Measurements from ENCODE around the gene RNF151. TPM values are rescaled to one million over a fixed set of nuclear protein-coding genes. Genes with fewer than 3 reads are reported as not detected.
A peak's percentile ranks its signal among the peaks of the same experiment; 100 is the strongest.
"Not testable (repeated sequence)": the region's sequence is repeated elsewhere in the genome, so short reads cannot be mapped to it uniquely, and the experiment has no call there.

RNF151 gene
- total RNA-seq, 1 experiment from 2014 or later: not detected

DNA sequence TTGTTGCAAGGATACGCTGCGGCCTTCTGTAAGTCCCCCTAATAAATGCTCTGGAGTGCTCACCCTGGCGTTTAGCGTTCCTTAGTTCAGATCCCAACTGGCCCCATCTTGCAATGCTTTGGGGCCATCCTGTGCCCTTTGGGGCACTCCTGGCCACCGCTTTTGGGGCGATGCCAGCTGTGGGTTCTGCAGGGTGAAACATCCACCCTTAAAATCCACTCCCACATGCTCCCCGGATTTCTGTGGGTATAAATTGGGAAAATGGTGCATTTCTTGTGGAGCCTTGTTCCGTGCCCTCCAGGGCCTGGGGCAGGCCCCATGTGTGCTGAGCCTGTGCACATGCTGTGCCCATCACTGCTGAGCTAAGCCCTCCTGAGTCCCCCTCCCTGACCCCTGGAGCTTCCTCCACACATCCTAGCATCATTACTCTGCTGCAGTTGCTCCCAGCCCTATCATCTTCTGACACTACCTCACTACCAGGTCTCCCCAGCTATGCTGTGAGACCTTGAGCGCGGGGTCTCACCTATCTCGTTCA is 29.6 kb upstream of the RNF151 start:
- DNase-seq (ENCODE audit: low spot score): no peak
- in situ Hi-C loops (cut with HindIII; ENCODE audit: low sequenced_read_pairs): no loop called here

DNA sequence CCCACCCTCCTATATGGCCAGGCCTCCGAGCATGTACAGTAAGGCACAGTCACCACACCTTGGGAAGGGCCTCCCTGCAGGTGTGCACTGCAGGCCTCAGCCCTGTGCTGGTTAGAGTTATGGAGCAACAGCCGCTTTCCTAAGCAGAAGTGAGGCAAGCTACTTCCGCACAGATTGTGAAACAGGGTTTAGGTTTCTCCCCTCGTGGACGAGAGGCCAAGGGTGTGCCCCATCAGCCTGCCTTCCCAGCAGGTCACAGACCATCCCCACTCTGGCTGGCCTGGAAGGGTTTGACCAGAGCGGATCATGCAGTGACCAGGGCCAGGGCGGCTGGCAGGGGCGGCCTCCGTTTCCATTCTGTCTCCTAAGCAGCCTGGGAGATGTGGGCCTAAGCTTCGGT is 28.3 kb upstream of the RNF151 start:
- in situ Hi-C loops (cut with HindIII; ENCODE audit: low sequenced_read_pairs): no loop called here
- no peak for DNase-seq (ENCODE audit: low spot score)

DNA sequence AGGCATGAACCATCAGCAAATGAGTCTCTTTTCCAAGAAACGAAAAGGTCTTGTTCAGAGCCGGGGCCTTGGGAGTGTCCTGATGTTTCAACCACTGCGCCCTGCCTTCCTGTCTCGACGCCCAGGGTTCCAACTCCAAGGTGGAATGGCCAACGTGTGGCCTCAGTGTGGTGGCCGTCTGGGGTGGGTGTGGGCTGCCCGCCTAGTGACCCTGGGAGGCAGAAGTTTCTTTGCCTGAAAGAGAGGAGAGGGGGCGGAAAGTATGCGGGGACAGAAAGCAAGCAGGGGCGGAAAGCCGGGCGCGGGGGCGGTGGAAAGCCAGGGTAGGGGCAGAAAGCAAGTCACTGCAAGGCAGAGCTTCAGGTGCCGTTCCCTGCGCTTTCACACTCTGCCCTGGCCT is 27.7 kb upstream of the RNF151 start:
- in situ Hi-C loops (cut with HindIII; ENCODE audit: low sequenced_read_pairs): no loop called here
- no peak for DNase-seq (ENCODE audit: low spot score)

DNA sequence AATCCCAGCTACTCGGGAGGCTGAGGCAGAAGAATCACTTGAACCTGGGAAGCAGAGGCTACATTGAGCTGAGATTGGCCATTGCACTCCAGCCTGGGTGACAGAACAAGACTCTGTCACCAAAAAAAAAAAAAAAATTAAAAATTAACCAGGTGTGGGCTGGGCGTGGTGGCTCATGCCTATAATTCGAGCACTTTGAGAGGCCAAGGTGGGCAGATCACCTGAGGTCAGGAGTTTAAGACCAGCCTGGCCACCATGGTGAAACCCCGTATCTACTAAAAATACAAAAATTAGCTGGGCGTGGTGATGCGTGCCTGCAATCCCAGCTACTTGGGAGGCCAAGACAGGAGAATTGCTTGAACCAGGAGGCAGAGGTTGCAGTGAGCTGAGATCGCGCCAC is 26.8 kb upstream of the RNF151 start:
- DNase-seq (ENCODE audit: low spot score); in situ Hi-C loops (cut with HindIII; ENCODE audit: low sequenced_read_pairs): not testable (repeated sequence)

DNA sequence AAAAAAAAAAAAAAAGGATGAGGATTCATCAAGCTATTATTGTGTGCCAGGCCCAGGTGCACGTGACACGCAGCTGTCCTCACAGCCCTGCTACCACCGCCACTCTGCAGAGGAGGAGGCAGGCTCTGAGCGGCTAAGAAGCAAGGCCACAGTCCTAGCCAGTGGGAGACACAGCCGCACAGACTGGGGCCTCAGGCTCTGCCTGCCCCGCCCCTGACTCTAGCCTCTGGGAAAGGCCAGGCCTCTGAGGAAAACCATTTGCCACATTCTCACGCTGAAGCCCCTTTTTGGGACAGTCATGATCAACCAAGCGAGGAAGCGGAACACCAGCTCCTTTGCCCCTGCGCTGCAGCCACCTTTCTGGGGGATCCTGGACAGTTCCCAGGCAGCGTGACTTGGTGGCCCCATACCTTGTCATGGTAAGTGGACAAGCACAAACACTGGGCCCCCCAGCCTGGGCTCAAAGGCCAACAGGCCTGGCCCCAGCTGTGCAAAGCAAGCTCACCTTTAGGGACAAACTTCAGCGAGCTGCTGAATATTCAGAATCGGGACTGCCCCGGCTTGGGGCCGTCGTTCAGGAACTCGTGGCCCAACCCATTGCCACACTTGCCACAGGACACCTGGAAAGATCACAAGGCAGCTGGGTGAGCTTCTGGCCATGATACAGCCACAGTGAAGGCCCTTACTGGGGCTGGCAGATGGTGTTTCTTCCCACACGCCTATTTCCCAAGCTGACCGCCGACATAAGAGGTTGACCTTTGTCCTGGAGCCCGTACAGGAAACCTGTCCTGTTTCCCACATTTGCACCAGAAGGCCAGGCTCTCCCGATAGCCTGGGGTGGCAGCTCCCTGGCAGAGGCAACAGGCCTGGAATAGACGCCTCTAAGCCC is 26.1 kb upstream of the RNF151 start:
- in situ Hi-C loops (cut with HindIII; ENCODE audit: low sequenced_read_pairs): no loop called here
- no peak for DNase-seq (ENCODE audit: low spot score)

DNA sequence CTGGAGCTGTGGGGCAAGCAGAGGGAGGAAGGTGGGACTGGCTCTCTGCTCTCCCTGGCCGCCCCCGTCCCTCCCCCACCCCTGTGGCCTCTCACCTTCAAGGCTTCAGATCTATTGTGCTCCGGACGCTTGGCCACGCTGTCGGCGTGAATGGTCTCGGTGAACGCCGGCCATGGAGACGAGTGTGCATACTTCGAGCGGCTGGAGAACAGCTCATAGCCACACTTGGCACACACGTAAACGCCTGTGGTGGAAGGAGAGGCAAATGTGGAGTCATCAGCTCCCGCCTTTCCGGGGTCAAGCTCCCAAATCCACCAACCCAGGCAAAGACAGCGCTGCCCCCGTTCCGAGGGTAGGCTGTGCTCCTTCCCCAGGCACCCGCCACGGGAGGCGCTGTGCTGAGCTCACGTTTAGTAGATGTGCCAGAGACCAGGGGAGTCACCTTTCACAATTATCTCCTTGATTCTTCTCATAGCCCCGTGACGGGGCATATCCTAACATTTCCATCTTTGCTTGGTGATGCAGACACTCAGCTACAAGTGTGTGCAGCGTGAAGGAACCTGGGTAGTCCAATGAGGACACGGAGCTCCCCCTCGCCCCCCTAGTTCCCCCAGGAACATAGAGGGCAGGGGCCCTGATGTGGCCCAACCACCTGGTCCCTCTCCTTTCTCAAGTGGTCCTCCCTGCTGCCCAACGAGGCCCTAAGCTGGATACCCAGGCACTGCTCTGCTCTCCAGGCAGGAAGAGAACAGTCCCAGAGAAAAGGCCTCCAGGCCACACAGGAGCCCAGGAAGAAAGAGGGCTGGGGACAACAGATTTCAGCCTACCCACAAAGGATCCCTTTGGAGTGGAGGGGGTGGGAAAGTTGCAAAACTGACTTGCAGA is 25.3 kb upstream of the RNF151 start:
- no peak for DNase-seq (ENCODE audit: low spot score)
- in situ Hi-C loops (cut with HindIII; ENCODE audit: low sequenced_read_pairs): no loop called here

DNA sequence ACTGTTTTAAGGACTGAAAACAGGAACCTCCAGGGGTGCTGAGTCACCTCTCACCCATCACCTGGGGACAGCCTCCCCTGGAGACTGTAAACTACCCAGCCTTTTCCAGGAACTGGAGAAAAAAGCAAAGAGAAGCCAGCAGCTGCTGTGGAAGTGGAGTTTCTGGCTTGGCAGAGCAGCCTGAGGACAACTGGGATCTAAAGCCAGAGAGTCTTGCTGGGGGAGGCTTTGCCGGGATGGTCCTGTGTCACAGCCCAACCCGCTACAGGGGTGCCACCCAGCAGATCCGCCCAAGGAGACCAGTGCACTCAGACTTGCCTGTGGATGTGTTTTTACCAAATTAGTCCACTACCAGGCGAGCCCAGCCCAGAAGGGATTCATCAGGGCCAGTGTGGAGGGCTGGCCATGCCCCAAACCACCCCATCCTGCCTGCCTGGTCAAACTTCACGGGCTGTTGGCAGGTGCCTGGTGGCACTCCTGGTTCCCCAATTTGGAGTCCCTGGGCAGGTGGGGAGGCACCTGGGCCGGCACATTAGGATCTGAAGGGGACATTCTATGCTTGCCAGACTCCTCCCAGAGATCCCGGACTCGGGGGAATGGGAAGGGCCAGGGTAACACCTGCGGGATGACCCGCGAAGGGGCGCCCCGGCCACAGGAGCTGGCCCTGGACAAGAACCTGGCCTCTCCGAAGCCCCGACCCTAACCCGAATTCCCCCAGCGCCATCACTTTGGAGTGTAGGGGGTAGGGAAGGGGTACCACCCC is 24.4 kb upstream of the RNF151 start:
- no peak for DNase-seq (ENCODE audit: low spot score)
- in situ Hi-C loops (cut with HindIII; ENCODE audit: low sequenced_read_pairs): no loop called here

DNA sequence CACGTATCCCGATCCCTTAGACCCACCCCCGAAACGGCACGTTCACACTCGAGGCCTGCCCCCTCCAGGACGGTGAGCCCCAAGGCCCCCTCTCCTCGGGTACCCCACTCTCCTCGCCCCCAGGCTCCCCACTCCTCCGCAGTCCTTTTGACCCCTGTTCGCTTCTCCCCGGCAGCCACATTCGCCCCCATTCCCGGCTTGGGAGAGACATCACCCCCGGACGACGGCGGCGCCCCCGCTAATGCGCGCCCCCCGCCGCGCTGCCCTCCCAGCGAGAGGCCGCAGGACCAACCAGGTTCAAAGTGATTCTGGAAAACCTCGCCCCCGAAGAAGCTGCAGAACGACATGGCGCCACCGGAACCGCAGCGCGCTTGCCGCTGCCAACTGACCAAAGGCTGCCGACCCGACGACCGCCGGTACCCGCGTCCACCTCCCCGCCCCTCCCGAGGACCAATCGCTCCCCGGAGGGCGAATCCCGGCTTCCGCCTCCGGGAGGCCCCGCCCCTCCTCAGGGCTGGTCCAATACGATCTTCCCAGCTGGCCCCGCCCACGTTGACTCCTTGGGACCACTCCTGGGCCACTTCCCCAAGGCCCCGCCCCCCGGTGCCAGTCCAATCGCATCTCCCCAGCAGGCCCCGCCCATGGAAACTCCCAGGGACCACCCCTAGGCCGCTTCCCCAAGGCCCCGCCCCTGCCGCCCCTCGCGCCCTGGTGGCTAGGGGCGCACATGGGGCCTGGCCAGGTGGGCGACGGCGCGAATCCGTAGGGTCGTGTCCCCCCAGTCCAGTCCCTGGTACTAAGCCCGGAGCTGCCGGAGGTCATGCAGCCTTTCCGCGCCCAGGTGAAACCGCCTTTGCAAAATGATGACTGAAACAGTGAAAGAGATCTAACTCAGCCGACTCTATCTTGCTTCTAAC is 23.6 kb upstream of the RNF151 start, which contains the start of gene MSRB1:
TSS of gene MSRB1 (minus strand) at position 390 of the 917 bp plus-strand sequence. CDS start at position 347, 43 bp downstream.
- DNase-seq (ENCODE audit: low spot score): peak; percentile 99
- in situ Hi-C loops (cut with HindIII; ENCODE audit: low sequenced_read_pairs): no loop called here

DNA sequence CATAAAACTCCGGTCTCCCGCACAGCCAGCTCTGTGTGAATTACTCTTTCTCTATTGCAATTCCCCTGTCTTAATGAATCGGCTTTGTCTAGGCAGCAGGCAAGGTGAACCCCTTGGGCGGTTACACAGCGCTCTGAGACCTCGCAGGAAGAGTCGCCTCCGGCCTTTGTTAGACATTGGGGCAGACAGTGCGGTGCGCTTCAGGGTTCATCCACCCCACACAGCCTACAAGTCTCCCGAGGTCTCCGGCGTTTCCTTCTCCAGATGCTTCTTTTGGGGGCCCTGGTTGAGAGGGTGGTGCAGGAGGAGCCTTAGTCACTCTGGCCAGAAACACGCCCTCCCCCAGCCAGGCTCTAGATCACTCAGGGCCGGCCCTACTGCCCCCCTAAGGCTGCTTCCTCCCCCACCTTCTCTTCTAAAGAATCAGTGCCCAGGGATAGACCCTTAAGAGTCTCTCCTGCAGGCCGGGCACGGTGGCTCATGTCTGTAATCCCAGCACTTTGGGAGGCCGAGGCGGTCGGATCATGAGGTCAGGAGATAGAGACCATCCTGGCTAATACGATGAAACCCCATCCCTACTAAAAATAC is 21.9 kb upstream of the RNF151 start:
- in situ Hi-C loops (cut with HindIII; ENCODE audit: low sequenced_read_pairs): no loop called here
- no peak for DNase-seq (ENCODE audit: low spot score)

DNA sequence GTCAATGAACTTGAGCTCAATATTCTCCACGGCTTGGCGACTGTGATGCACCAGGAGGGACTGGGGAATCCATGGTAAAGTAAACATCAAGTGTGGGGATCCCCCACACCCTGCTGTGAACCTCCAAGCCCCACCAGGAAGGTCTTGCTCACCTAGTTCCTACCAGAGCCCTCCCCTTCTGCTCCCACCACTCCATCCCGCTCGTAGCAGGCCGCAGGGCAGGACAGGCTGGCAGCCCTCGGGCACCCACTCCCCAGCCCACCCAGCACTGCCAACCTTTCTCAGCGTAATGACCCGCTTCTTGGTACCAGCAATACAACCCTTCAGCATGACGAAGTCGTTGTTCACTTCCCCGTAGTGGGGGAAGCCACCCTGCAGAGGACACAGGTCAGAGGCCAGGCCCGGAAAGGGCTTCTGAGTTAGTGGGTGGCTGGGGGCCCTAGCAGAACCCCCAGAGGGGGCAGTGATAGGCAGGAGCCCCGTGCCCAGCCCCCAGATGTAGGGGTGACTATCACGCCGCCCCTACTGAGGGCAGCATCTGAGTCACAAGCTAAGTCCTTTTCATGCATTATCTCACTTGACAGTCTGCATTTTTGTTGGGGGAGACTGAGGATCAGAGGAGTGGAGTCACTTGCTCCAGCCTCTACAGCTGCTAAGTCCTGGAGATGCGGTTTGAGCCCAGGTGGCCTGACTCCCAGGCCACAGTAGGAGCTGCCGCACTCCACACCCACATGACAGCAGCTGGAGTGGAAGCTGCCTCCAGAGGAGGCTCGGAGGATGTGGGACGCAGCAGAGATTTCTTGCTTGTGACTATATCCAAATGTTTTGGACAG is 20.9 kb upstream of the RNF151 start:
- in situ Hi-C loops (cut with HindIII; ENCODE audit: low sequenced_read_pairs): no loop called here
- no peak for DNase-seq (ENCODE audit: low spot score)

DNA sequence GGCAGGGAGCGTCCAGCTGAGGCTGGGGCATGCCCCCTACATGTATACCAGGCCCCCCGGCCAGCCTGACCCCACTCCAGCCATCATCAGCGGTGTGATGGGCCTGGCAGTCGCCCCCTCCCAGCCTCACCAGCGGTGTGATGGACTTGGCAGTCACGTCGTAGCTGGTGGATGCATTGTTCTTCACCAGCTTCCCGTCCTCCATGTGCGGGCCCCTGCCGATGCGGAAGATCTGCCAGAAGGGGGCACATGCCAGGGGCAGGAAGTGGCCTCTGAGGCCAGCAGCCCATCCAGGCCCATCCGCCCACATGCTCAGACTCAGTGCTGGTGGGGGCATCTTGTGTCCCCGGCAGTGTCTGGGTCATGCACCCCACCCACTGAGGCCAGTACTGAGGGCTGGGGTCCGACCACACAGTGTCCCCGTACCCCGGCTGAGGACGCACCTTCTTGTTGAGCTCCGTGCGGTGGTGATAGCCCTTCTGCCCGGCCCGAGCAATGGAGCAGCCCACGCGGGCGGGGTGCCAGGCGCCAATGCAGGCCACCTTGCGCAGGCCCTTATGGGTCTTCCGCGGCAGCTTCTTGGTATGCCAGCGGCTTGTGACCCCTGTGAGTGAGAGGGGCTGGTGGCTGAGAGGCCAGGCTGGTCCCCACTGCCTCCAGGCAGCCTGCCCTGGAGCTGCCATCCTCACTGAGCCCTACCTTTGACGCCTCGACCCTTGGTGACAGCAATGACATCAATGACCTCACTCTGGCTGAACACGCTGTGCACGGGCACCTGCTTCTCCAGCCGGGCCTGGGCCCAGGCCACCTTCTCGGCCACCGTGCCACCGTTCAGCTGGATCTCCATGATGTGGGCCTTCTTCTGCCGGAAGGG is 19.9 kb upstream of the RNF151 start:
- in situ Hi-C loops (cut with HindIII; ENCODE audit: low sequenced_read_pairs): no loop called here
- no peak for DNase-seq (ENCODE audit: low spot score)

DNA sequence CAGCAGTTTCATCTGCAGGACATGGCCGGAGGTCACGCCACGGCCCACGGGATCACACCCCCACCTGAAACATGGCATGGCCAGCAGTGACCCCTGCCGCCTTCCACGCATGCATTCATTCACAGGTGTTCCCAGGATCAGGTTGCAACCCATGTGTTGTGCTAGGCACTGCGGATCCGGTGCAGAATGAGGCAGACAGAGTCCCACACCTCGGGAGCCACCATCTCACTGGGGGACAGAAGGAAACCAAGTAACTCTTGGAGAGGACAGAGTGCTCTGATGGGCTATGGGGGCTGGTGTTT is 19.3 kb upstream of the RNF151 start:
- in situ Hi-C loops (cut with HindIII; ENCODE audit: low sequenced_read_pairs): no loop called here
- DNase-seq (ENCODE audit: low spot score): no peak

DNA sequence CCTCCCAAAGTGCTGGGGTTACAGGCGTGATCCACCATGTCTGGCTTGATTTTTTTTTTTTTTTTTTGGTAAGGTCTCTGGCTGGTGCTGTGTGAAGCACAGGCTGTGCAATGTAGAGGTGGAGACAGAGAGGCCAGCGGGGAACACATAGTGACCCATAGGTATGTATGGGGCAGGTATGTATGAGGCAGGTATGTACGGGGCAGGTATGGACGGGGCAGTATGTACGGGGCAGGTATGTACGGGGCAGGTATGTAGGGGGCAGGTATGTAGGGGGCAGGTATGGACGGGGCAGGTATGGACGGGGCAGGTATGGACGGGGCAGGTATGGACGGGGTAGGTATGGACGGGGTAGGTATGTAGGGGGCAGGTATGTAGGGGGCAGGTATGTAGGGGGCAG is 17.1 kb upstream of the RNF151 start:
- DNase-seq (ENCODE audit: low spot score): no peak
- in situ Hi-C loops (cut with HindIII; ENCODE audit: low sequenced_read_pairs): no loop called here

DNA sequence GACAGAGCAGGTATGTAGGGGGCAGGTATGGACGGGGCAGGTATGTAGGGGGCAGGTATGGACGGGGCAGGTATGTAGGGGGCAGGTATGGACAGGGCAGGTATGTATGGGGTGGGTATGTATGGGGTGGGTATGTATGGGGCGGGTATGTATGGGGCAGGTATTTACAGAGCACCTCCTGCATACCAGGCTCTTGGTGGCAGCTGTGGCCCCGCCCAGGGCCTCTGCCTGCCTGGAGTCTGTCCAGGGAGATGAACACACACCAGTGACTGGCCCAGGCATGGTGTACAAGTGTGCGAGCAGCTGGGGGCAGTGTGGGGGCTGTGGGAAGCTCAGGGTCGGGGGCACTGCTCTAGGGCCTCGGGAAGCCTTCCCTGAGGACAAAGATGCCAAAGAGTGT is 16.6 kb upstream of the RNF151 start:
- in situ Hi-C loops (cut with HindIII; ENCODE audit: low sequenced_read_pairs): no loop called here
- no peak for DNase-seq (ENCODE audit: low spot score)

DNA sequence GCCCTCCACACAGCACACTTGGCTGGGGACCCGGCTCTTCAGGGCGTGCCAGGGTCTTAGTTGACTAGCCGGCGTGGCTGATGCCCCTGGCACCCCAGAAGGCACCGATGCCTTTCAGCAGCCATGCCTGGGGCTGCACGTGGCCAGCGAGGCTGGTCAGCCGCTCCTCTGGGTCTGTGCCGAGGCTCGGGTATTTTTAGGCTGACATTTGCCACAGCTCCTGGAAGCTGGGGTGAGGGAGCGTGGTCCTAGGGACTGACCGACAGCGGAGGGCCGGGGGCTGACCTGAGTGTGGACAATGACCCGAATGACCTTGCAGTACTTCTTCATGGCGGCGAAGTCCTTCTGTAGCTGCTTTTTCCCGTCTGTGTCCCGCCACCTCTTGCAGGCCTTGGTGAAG is 16.1 kb upstream of the RNF151 start:
- DNase-seq (ENCODE audit: low spot score): no peak
- in situ Hi-C loops (cut with HindIII; ENCODE audit: low sequenced_read_pairs): no loop called here

DNA sequence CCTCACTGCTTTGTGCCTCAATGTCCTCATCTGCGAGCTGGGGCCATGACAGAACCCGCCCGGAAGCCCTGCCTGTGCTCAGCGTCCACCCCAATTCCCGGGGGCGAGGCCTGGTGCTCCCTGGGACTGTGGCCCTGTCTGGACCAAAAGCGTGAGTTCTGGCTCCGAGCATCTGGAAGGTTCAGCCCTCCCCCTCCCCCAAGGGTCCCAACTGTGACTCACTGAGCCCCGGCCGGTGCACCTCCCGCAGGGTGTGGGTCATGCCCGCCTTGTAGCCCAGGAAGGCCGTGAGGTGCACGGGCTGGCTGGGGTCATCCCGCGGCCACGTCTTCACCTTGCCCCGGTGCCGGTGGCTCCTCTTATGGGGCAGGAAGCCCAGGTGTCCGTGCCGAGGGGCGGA is 12.9 kb upstream of the RNF151 start:
- in situ Hi-C loops (cut with HindIII; ENCODE audit: low sequenced_read_pairs): no loop called here
- DNase-seq (ENCODE audit: low spot score): no peak

All from G401 (cell line).